T-helper 1 cell treated with Interleukin-12 subunit alpha and Interleukin-12 subunit beta and Interleukin-4 antibody, amounts not matched to agents 30 ng/mL and 1 ng/mL, for 36 hours (primary cell): Measurements from ENCODE around the gene DLG1. TPM values are rescaled to one million over a fixed set of nuclear protein-coding genes. Genes with fewer than 3 reads are reported as not detected.
"Not testable (repeated sequence)": the region's sequence is repeated elsewhere in the genome, so short reads cannot be mapped to it uniquely, and the experiment has no call there.

Source experiments
- intact Hi-C: fragments of 100-400 bp; cut with micrococcal nuclease; formaldehyde crosslinking; loops from one replicate; pipeline ENCODE4 v1.15.1; 2024
- total RNA-seq: library from RNA; stranded (reverse); gene quantifications from 2 replicates; pipeline ENCODE4 v1.2.3, GENCODE V29; 2022

Gene DLG1
- total RNA-seq, 1 donor from 2014 or later = 82.3 TPM

- intact Hi-C loops = loop anchor here (1.0 kb wide), 1 partner anchor 46 kb away; no protein-coding TSS in a partner anchor
Observed at GRCh38 chr3:197216914-197217313, 81.5 kb downstream of the DLG1 start.

GRCh38 chr3:197216169-197216860 is 82.1 kb downstream of the DLG1 start:
- intact Hi-C loops = no loop called here

- intact Hi-C loops = no loop called here
Observed at GRCh38 chr3:197212290-197212689, 86.1 kb downstream of the DLG1 start.

GRCh38 chr3:197211698-197212097 is 86.7 kb downstream of the DLG1 start:
- intact Hi-C loops = not testable (repeated sequence)

GRCh38 chr3:197209366-197210260 is 88.8 kb downstream of the DLG1 start:
- intact Hi-C loops = no loop called here

GRCh38 chr3:197206913-197207312 is 91.5 kb downstream of the DLG1 start:
- intact Hi-C loops = no loop called here

GRCh38 chr3:197205675-197206074 is 92.7 kb downstream of the DLG1 start:
- intact Hi-C loops = no loop called here

- intact Hi-C loops = no loop called here
Observed at GRCh38 chr3:197205265-197205664, 93.1 kb downstream of the DLG1 start.

GRCh38 chr3:197204736-197205135 is 93.7 kb downstream of the DLG1 start:
- intact Hi-C loops = no loop called here

- intact Hi-C loops = no loop called here
Observed at GRCh38 chr3:197203714-197204146, 94.7 kb downstream of the DLG1 start.

GRCh38 chr3:197202694-197203093 is 95.7 kb downstream of the DLG1 start:
- intact Hi-C loops = no loop called here

GRCh38 chr3:197201791-197202452 is 96.5 kb downstream of the DLG1 start:
- intact Hi-C loops = no loop called here

- intact Hi-C loops = not testable (repeated sequence)
Observed at GRCh38 chr3:197200856-197201255, 97.6 kb downstream of the DLG1 start.

- intact Hi-C loops = no loop called here
Observed at GRCh38 chr3:197197334-197197733, 101.1 kb downstream of the DLG1 start.

GRCh38 chr3:197196192-197196591 is 102.2 kb downstream of the DLG1 start:
- intact Hi-C loops = no loop called here

GRCh38 chr3:197195326-197195725 is 103.1 kb downstream of the DLG1 start:
- intact Hi-C loops = no loop called here

- intact Hi-C loops = not testable (repeated sequence)
Observed at GRCh38 chr3:197193759-197194158, 104.7 kb downstream of the DLG1 start.

GRCh38 chr3:197191897-197192296 is 106.5 kb downstream of the DLG1 start:
- intact Hi-C loops = no loop called here

- intact Hi-C loops = loop anchor here (5.0 kb wide), 1 partner anchor 652 kb away; no protein-coding TSS in a partner anchor
Observed at GRCh38 chr3:197189623-197190022, 108.8 kb downstream of the DLG1 start.

- intact Hi-C loops = loop anchor here (5.0 kb wide), 1 partner anchor 652 kb away; no protein-coding TSS in a partner anchor
Observed at GRCh38 chr3:197188963-197189362, 109.4 kb downstream of the DLG1 start.

GRCh38 chr3:197186887-197187588 is 111.4 kb downstream of the DLG1 start:
- intact Hi-C loops = loop anchor here (1.0 to 5.0 kb wide), 4 partner anchors 185 to 650 kb away; no protein-coding TSS in a partner anchor
